CD14-positive monocyte (primary cell): Measurements from ENCODE around the gene OLIG3. TPM values are rescaled to one million over a fixed set of nuclear protein-coding genes. Genes with fewer than 3 reads are reported as not detected.
A peak's percentile ranks its signal among the peaks of the same experiment; 100 is the strongest.

Experiments used
- DNase-seq, 3 donors: peaks; one replicate each; pipeline ENCODE4 v3.0.0-alpha.2; 2011 to 2022
- H2AFZ ChIP-seq: 2 replicates; pipeline ENCODE4 v1.6.0; 2012; ENCODE audit warnings: mild to moderate bottlenecking, low read depth, low read length, inconsistent platforms; ENCODE audit not compliant: insufficient read depth, poor library complexity, severe bottlenecking
- H3K27ac ChIP-seq, 2 donors: 1 replicate in 1 of 2; 2 replicates in 1 of 2; pipeline ENCODE4 v1.5.1; 2012 to 2013; ENCODE audit warnings: low read length in 2 of 2, control low read depth in 1 of 2, inconsistent platforms in 1 of 2, low read depth in 1 of 2, mild to moderate bottlenecking in 1 of 2
- H3K27me3 ChIP-seq, 2 donors: one replicate each; pipeline versions ENCODE4 v1.6.0 to v1.6.1; 2011 to 2013; ENCODE audit warnings: low read length in 2 of 2; ENCODE audit not compliant: control insufficient read depth in 2 of 2, insufficient read depth in 2 of 2
- H3K36me3 ChIP-seq, 2 donors: replicated peaks in 1 of 2; 1 replicate in 1 of 2; 2 replicates in 1 of 2; pipeline versions ENCODE4 v1.5.1 to v1.6.1; 2012 to 2013; ENCODE audit warnings: low read length in 2 of 2, control low read depth in 1 of 2, inconsistent platforms in 1 of 2, mild to moderate bottlenecking in 1 of 2; ENCODE audit not compliant: insufficient read depth in 2 of 2, control insufficient read depth in 1 of 2
- H3K4me1 ChIP-seq, 2 donors: 1 replicate in 1 of 2; 2 replicates in 1 of 2; pipeline versions ENCODE4 v1.5.1 to v1.6.1; 2012 to 2013; ENCODE audit warnings: low read length in 2 of 2, control low read depth in 1 of 2, inconsistent platforms in 1 of 2, mild to moderate bottlenecking in 1 of 2, moderate library complexity in 1 of 2; ENCODE audit not compliant: insufficient read depth in 2 of 2, control insufficient read depth in 1 of 2
- H3K4me2 ChIP-seq: replicated peaks from 2 replicates; pipeline ENCODE3; 2012; ENCODE audit warnings: low read length, moderate library complexity, mild to moderate bottlenecking; ENCODE audit not compliant: poor library complexity, severe bottlenecking; ENCODE audit errors: extremely low read depth
- H3K4me3 ChIP-seq, 3 experiments: fragments of 200-600 bp in 1 of 3; sonication (generic) in 1 of 3; replicated peaks in 1 of 3; 1 replicate in 2 of 3; 2 replicates in 1 of 3; pipeline ENCODE4 v1.5.1; 2011 to 2013; ENCODE audit warnings: low read length in 3 of 3, mild to moderate bottlenecking in 3 of 3, control low read depth in 2 of 3, low read depth in 2 of 3, inconsistent platforms in 1 of 3, moderate library complexity in 1 of 3
- H3K79me2 ChIP-seq: 2 replicates; pipeline ENCODE4 v1.6.0; 2012; ENCODE audit warnings: mild to moderate bottlenecking, control low read depth, inconsistent platforms, low read length, moderate library complexity; ENCODE audit not compliant: insufficient read depth
- H3K9ac ChIP-seq: 2 replicates; pipeline ENCODE4 v1.6.0; 2017; ENCODE audit warnings: low read length, mild to moderate bottlenecking; ENCODE audit not compliant: insufficient read depth, poor library complexity, severe bottlenecking
- H3K9me3 ChIP-seq, 2 donors: replicated peaks in 1 of 2; 1 replicate in 1 of 2; 2 replicates in 1 of 2; pipeline versions ENCODE4 v1.5.1 to v1.6.1; 2012 to 2013; ENCODE audit warnings: low read length in 2 of 2, control low read depth in 1 of 2; ENCODE audit not compliant: control insufficient read depth in 1 of 2, insufficient read depth in 1 of 2
- H4K20me1 ChIP-seq: 2 replicates; pipeline ENCODE4 v1.6.0; 2012; ENCODE audit warnings: mild to moderate bottlenecking, low read length, control low read depth, moderate library complexity; ENCODE audit not compliant: insufficient read depth
- H3K27ac Mint-ChIP-seq, 7 donors: one replicate each; pipeline ENCODE4 v1.8.0; 2020; ENCODE audit warnings: mild to moderate bottlenecking in 7 of 7, mixed read lengths in 7 of 7, moderate library complexity in 6 of 7, inconsistent platforms in 2 of 7
- H3K27me3 Mint-ChIP-seq, 3 donors: one replicate each; pipeline ENCODE4 v1.8.0; 2021 to 2022; ENCODE audit warnings: low read depth in 3 of 3, mild to moderate bottlenecking in 3 of 3, mixed read lengths in 3 of 3, moderate library complexity in 3 of 3, inconsistent platforms in 1 of 3
- H3K36me3 Mint-ChIP-seq, 2 donors: one replicate each; pipeline ENCODE4 v1.8.0; 2020; ENCODE audit warnings: mixed read lengths in 2 of 2, inconsistent platforms in 1 of 2, mild to moderate bottlenecking in 1 of 2
- H3K4me1 Mint-ChIP-seq: one replicate; pipeline ENCODE4 v1.8.0; 2020; ENCODE audit warnings: mild to moderate bottlenecking, mixed read lengths
- H3K4me3 Mint-ChIP-seq, 2 donors: one replicate each; pipeline ENCODE4 v1.8.0; 2020; ENCODE audit warnings: mild to moderate bottlenecking in 2 of 2, mixed read lengths in 2 of 2, moderate library complexity in 1 of 2
- H3K9me3 Mint-ChIP-seq, 7 donors: one replicate each; pipeline ENCODE4 v1.8.0; 2020 to 2022; ENCODE audit warnings: mixed read lengths in 7 of 7, mild to moderate bottlenecking in 6 of 7, moderate library complexity in 6 of 7, inconsistent platforms in 2 of 7
- WGBS: methylation state at CpG from one replicate; pipeline ENCODE4 v1.1.5; 2013; ENCODE audit warnings: missing lambda C conversion rate; ENCODE audit not compliant: insufficient coverage; 5-methylcytosine and 5-hydroxymethylcytosine counted together
- intact Hi-C, 2 donors: fragments of 100-400 bp; cut with micrococcal nuclease; formaldehyde crosslinking; loops; one replicate each; pipeline versions ENCODE4 v1.15.0 to v1.15.1; 2023
- polyA plus RNA-seq, 3 donors: library from polyadenylated mRNA; depleted of rRNA in 1 of 3; unstranded in 2 of 3; stranded (reverse) in 1 of 3; fragments of 300-500 nt in 2 of 3; fragments of >200 nt in 1 of 3; fragmentation: Illumina TruSeq in 2 of 3; gene quantifications; 1 replicate in 2 of 3; 2 replicates in 1 of 3; pipeline ENCODE4 v1.2.3, GENCODE V29; 2012 to 2021
- TF ChIP-seq, protein P1 (sequence below): fragments of 200-600 bp; IDR thresholded peaks from one replicate; pipeline ENCODE4 v1.8.0; 2022; ENCODE audit warnings: antibody characterized with exemption, mild to moderate bottlenecking

Gene OLIG3
- polyA plus RNA-seq, 3 donors, result not detected

DNA sequence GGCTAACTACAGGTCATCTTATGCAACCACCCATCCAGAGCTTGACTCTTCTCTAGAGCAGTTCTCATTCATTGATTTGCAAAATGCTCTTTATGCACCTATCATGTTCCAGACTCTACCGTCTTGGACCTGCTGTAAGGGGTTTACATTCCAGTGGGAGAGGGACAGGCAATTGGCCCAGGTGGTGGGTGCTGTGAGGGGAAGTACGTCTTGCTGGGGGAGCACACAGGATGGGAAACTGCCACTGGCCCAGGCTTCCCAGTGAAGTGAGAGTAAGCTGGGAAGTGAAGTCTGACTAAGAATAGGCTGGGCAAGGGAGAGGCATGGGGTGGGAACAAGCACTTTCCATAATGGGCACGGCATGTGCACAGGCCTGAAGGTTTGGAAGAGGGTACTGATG, 13.8 kb downstream of the OLIG3 start:
- H3K36me3 ChIP-seq, result no peaks in the 10 kb centered on the region
- H3K4me1 ChIP-seq, result no peaks in the 10 kb centered on the region
- DNase-seq, result no peak
- H3K9ac ChIP-seq, result no peak overlapping the region
- H3K27me3 Mint-ChIP-seq, result peaks cover 46 to 63% (median 53%) of the 10 kb centered on the region in 3 donors
- no peak overlapping the region for H2AFZ ChIP-seq
- peaks cover 0 to 5% (median 0%) of the 10 kb centered on the region in 7 donors for H3K9me3 Mint-ChIP-seq
- H3K27ac Mint-ChIP-seq, result no peak overlapping the region
- TF ChIP-seq, protein P1, sequence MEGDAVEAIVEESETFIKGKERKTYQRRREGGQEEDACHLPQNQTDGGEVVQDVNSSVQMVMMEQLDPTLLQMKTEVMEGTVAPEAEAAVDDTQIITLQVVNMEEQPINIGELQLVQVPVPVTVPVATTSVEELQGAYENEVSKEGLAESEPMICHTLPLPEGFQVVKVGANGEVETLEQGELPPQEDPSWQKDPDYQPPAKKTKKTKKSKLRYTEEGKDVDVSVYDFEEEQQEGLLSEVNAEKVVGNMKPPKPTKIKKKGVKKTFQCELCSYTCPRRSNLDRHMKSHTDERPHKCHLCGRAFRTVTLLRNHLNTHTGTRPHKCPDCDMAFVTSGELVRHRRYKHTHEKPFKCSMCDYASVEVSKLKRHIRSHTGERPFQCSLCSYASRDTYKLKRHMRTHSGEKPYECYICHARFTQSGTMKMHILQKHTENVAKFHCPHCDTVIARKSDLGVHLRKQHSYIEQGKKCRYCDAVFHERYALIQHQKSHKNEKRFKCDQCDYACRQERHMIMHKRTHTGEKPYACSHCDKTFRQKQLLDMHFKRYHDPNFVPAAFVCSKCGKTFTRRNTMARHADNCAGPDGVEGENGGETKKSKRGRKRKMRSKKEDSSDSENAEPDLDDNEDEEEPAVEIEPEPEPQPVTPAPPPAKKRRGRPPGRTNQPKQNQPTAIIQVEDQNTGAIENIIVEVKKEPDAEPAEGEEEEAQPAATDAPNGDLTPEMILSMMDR, result no peak
- intact Hi-C loops, result no loop called here
- H3K4me2 ChIP-seq, result no peak overlapping the region
- no peak overlapping the region for H3K27ac ChIP-seq
- H3K4me1 Mint-ChIP-seq, result no peaks in the 10 kb centered on the region
- H3K4me3 Mint-ChIP-seq, result peak overlapping the region in 1 of 2 donors; percentile 1
- H3K36me3 Mint-ChIP-seq, result no peaks in the 10 kb centered on the region
- no peak overlapping the region for H3K4me3 ChIP-seq
- no peaks in the 10 kb centered on the region for H3K9me3 ChIP-seq
- H4K20me1 ChIP-seq, result no peaks in the 10 kb centered on the region
- no peaks in the 10 kb centered on the region for H3K79me2 ChIP-seq
- 80% methylated on average over 1 of the region's 3 CpGs for WGBS
- peaks cover 54 to 64% of the 10 kb centered on the region in 2 donors for H3K27me3 ChIP-seq

DNA sequence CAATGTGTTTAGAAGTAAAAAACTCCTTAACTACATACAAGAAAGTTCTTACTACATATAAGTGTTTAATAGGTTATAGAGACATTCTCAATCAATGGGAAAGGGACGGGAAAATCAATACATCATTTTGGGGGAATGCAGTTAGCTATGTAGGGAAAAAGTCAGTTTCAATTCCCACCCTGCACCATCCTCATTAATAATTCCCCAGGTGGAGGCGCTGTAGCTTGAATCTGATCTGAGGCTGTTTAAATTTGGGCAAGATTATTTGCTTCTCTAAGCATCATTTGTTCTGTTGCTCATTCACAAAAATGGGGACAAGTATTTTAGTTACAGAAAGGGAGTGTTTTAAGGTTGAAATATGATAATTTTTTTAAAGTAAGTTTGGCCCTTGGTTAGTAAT, 19.1 kb downstream of the OLIG3 start:
- Histone ChIP-seq H3K27ac (no peak overlapping the region), H3K79me2 (no peaks in the 10 kb centered on the region), H3K36me3 (no peaks in the 10 kb centered on the region), H3K9ac (no peak overlapping the region), H4K20me1 (no peaks in the 10 kb centered on the region), H3K4me2 (no peak overlapping the region), H3K4me3 (no peak overlapping the region), H3K4me1 (no peaks in the 10 kb centered on the region), H2AFZ (no peak overlapping the region), H3K27me3 (peaks cover 59 to 70% of the 10 kb centered on the region in 2 donors), H3K9me3 (no peaks in the 10 kb centered on the region)
- no CpG with 5 or more reads among the region's 2 CpGs for WGBS
- Mint-ChIP-seq H3K27me3 (peaks cover 34 to 57% (median 50%) of the 10 kb centered on the region in 3 donors), H3K9me3 (peaks cover 0 to 1% (median 0%) of the 10 kb centered on the region in 7 donors), H3K27ac (no peak overlapping the region), H3K36me3 (no peaks in the 10 kb centered on the region), H3K4me1 (no peaks in the 10 kb centered on the region), H3K4me3 (peak overlapping the region in 1 of 2 donors; percentile 32)
- TF ChIP-seq, protein P1, result peak; percentile 29
- intact Hi-C loops, result no loop called here
- DNase-seq, result no peak
